ENCODE data around the gene GPR15LG. TPM values are rescaled to one million over a fixed set of nuclear protein-coding genes. Genes with fewer than 3 reads are reported as not detected.
A peak's percentile ranks its signal among the peaks of the same experiment; 100 is the strongest.
"Not testable (repeated sequence)": the region's sequence is repeated elsewhere in the genome, so short reads cannot be mapped to it uniquely, and the experiment has no call there.

Gene GPR15LG
- total RNA-seq (ENCODE audit: low replicate concordance) = 0.70 and 0.98 TPM in 2 replicates
- long read RNA-seq, partial matches to known transcripts = 0 of 1 reads
- long read RNA-seq, other reads (novel, unspliced or antisense) = 0 of 1 reads

- Mint-ChIP-seq H3K36me3 (no peaks in the 10 kb centered on the region), H3K4me3 (no peak within 1 kb of the TSS), H3K27me3 (no peaks in the 10 kb centered on the region), H3K27ac (no peak within 1 kb of the TSS), H3K9me3 (no peaks in the 10 kb centered on the region), H3K4me1 (ENCODE audit: unreplicated experiment) (no peaks in the 10 kb centered on the region)
- DNase-seq (ENCODE audit: extremely low spot score, unreplicated experiment) = no peak
- TF ChIP-seq CTCF (conservative IDR thresholded peaks at IDR 0.05) = no peak
These were observed at the start of gene GPR15LG for GRCh38 chr10:84173501-84173929. Gene GPR15LG (plus strand): TSS chr10:84173801. CDS start chr10:84173852, 51 bp downstream.

GRCh38 chr10:84125910-84126784 is 47.5 kb upstream of the GPR15LG start:
- Mint-ChIP-seq H3K9me3 (peaks cover 21% of the 10 kb centered on the region), H3K27me3 (peaks cover 27% of the 10 kb centered on the region)
- H3K27ac Mint-ChIP-seq; H3K36me3 Mint-ChIP-seq; H3K4me3 Mint-ChIP-seq; H3K4me1 Mint-ChIP-seq (ENCODE audit: unreplicated experiment); DNase-seq (ENCODE audit: extremely low spot score, unreplicated experiment): not testable (repeated sequence)

- Mint-ChIP-seq H3K36me3 (no peaks in the 10 kb centered on the region), H3K27ac (no peak overlapping the region), H3K4me1 (ENCODE audit: unreplicated experiment) (no peaks in the 10 kb centered on the region), H3K27me3 (peaks cover 30% of the 10 kb centered on the region), H3K9me3 (peaks cover 21% of the 10 kb centered on the region), H3K4me3 (no peak overlapping the region)
- no peak for TF ChIP-seq CTCF (conservative IDR thresholded peaks at IDR 0.05)
- DNase-seq (ENCODE audit: extremely low spot score, unreplicated experiment) = no peak
These were observed 46.8 kb upstream of the GPR15LG start for GRCh38 chr10:84126785-84127167.

- Mint-ChIP-seq H3K4me1 (ENCODE audit: unreplicated experiment) (peaks cover 17% of the 10 kb centered on the region), H3K27ac (peak overlapping the region; percentile 2), H3K36me3 (peaks cover 3% of the 10 kb centered on the region), H3K9me3 (no peaks in the 10 kb centered on the region), H3K4me3 (no peak overlapping the region), H3K27me3 (peaks cover 29% of the 10 kb centered on the region)
- no peak for TF ChIP-seq CTCF (conservative IDR thresholded peaks at IDR 0.05)
- DNase-seq (ENCODE audit: extremely low spot score, unreplicated experiment) = no peak
These were observed 37.8 kb upstream of the GPR15LG start for GRCh38 chr10:84135836-84136235.

DNA sequence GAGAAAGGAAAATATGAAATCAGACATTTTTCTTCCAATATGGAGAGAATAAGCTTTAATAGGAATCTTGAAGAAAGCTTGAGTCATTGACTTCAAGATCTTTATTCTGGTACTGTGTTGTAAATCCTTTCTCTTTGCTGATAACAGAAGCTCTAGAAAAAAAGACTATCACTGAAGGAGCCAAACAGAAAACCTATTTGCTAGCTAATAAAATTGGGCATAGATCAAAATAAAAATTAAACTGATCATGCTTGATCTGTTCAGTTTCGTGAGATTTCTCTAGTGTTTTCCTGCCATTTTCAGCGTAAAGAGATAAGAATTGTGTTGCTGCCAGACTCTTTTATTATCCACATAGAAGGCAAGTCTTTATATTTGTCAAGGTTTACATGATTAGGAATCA is 35.8 kb upstream of the GPR15LG start:
- TF ChIP-seq CTCF (conservative IDR thresholded peaks at IDR 0.05) = no peak
- H3K27ac Mint-ChIP-seq = no peak overlapping the region
- no peaks in the 10 kb centered on the region for H3K9me3 Mint-ChIP-seq
- H3K4me1 Mint-ChIP-seq (ENCODE audit: unreplicated experiment) = peaks cover 26% of the 10 kb centered on the region
- peaks cover 18% of the 10 kb centered on the region for H3K27me3 Mint-ChIP-seq
- no peak for DNase-seq (ENCODE audit: extremely low spot score, unreplicated experiment)
- peak overlapping the region; percentile 35 for H3K4me3 Mint-ChIP-seq
- peaks cover 3% of the 10 kb centered on the region for H3K36me3 Mint-ChIP-seq

DNA sequence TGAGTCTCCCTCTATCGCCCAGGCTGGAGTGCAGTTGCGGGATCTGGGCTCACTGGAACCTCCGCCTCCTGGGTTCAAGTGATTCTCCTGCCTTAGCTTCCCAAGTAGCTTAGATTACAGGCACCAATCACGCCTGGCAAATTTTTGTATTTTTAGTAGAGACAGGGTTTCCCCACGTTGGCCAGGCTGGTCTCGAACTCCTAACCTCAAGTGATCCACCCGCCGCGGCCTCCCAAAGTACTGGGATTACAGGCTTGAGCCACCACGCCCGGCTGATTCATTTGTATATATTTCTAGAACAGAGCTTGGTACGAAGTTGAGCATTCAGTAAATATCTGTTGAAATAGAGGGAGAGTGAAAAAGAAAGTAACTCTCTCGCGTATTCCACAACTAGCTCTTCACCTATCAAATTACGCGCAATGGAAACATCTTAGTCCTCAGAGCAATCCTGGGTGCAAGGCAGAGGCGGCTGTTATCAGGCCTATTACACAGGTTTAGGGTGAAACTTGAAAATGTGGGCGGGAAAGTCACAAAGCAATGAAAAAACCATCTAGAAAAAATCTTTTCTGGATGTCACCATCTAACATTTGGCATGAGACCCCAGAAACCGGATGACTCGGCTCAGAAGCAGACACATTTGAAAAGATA is 35.0 kb upstream of the GPR15LG start:
- Mint-ChIP-seq H3K27me3 (peaks cover 15% of the 10 kb centered on the region), H3K4me1 (ENCODE audit: unreplicated experiment) (peaks cover 26% of the 10 kb centered on the region), H3K27ac (peak overlapping the region; percentile 93), H3K4me3 (peak overlapping the region; percentile 96), H3K36me3 (peaks cover 7% of the 10 kb centered on the region), H3K9me3 (no peaks in the 10 kb centered on the region)
- no peak for TF ChIP-seq CTCF (conservative IDR thresholded peaks at IDR 0.05)
- DNase-seq (ENCODE audit: extremely low spot score, unreplicated experiment) = no peak
